Effector memory CD4-positive, alpha-beta T cell (primary cell): ENCODE data around the gene SV2B.

Experiments used
- DNase-seq, 3 donors: peaks; one replicate each; pipeline ENCODE4 v3.0.0-alpha.2; 2020
- H3K27ac ChIP-seq: 2 replicates; pipeline ENCODE4 v1.7.0; 2013; ENCODE audit warnings: mild to moderate bottlenecking, low read length, moderate library complexity; ENCODE audit not compliant: insufficient read depth, poor library complexity, severe bottlenecking
- H3K27me3 ChIP-seq: replicated peaks from 2 replicates; pipeline ENCODE4 v1.7.0; 2013; ENCODE audit warnings: mild to moderate bottlenecking, low read length; ENCODE audit not compliant: insufficient read depth, control insufficient read depth, poor library complexity, severe bottlenecking
- H3K36me3 ChIP-seq: 2 replicates; pipeline ENCODE4 v1.7.0; 2013; ENCODE audit warnings: mild to moderate bottlenecking, low read length, moderate library complexity; ENCODE audit not compliant: control insufficient read depth, insufficient read depth
- H3K4me1 ChIP-seq: 2 replicates; pipeline ENCODE4 v1.7.0; 2013; ENCODE audit warnings: low read length, mild to moderate bottlenecking; ENCODE audit not compliant: control insufficient read depth, insufficient read depth, poor library complexity, severe bottlenecking
- H3K4me3 ChIP-seq: 2 replicates; pipeline ENCODE4 v1.7.0; 2013; ENCODE audit warnings: low read length, low read depth, mild to moderate bottlenecking; ENCODE audit not compliant: insufficient read depth, poor library complexity, severe bottlenecking
- H3K9me3 ChIP-seq: 2 replicates; pipeline ENCODE4 v1.7.0; 2013; ENCODE audit warnings: mild to moderate bottlenecking, low read length, moderate library complexity; ENCODE audit not compliant: control insufficient read depth

The SV2B gene

GRCh38 chr15:91257746-91258414 lies 157.8 kb downstream of the SV2B start:
- no peak for DNase-seq
- Histone ChIP-seq H3K9me3 (no peaks in the 10 kb centered on the region), H3K27me3 (peaks cover 2% of the 10 kb centered on the region), H3K27ac (no peak overlapping the region), H3K4me3 (no peak overlapping the region), H3K36me3 (no peaks in the 10 kb centered on the region), H3K4me1 (no peaks in the 10 kb centered on the region)

GRCh38 chr15:91258415-91258759 lies 158.3 kb downstream of the SV2B start:
- peaks cover 2% of the 10 kb centered on the region for H3K27me3 ChIP-seq
- no peak overlapping the region for H3K4me3 ChIP-seq
- no peak overlapping the region for H3K27ac ChIP-seq
- no peak for DNase-seq
- no peaks in the 10 kb centered on the region for H3K36me3 ChIP-seq
- no peaks in the 10 kb centered on the region for H3K9me3 ChIP-seq
- H3K4me1 ChIP-seq, result no peaks in the 10 kb centered on the region

GRCh38 chr15:91259077-91259476 lies 159.0 kb downstream of the SV2B start:
- Histone ChIP-seq H3K36me3 (no peaks in the 10 kb centered on the region), H3K27me3 (peaks cover 2% of the 10 kb centered on the region), H3K27ac (no peak overlapping the region), H3K4me1 (no peaks in the 10 kb centered on the region), H3K9me3 (no peaks in the 10 kb centered on the region), H3K4me3 (no peak overlapping the region)
- DNase-seq, result no peak

- Histone ChIP-seq H3K36me3 (no peaks in the 10 kb centered on the region), H3K27me3 (peaks cover 6% of the 10 kb centered on the region), H3K27ac (no peak overlapping the region), H3K4me3 (no peak overlapping the region), H3K9me3 (no peaks in the 10 kb centered on the region), H3K4me1 (no peaks in the 10 kb centered on the region)
- DNase-seq, result no peak
Observed at GRCh38 chr15:91261345-91261744, 161.3 kb downstream of the SV2B start.

- H3K36me3 ChIP-seq, result no peaks in the 10 kb centered on the region
- H3K9me3 ChIP-seq, result no peaks in the 10 kb centered on the region
- no peaks in the 10 kb centered on the region for H3K4me1 ChIP-seq
- H3K4me3 ChIP-seq, result no peak overlapping the region
- H3K27me3 ChIP-seq, result peaks cover 6% of the 10 kb centered on the region
- no peak for DNase-seq
- no peak overlapping the region for H3K27ac ChIP-seq
Observed at GRCh38 chr15:91263632-91264531, 163.8 kb downstream of the SV2B start.

- Histone ChIP-seq H3K9me3 (no peaks in the 10 kb centered on the region), H3K4me3 (no peak overlapping the region), H3K4me1 (no peaks in the 10 kb centered on the region), H3K27ac (no peak overlapping the region), H3K36me3 (no peaks in the 10 kb centered on the region), H3K27me3 (peaks cover 6% of the 10 kb centered on the region)
- no peak for DNase-seq
Observed at GRCh38 chr15:91264651-91265351, 164.7 kb downstream of the SV2B start.

GRCh38 chr15:91265416-91265940 lies 165.4 kb downstream of the SV2B start:
- peaks cover 6% of the 10 kb centered on the region for H3K27me3 ChIP-seq
- DNase-seq, result no peak
- no peak overlapping the region for H3K4me3 ChIP-seq
- no peaks in the 10 kb centered on the region for H3K36me3 ChIP-seq
- no peaks in the 10 kb centered on the region for H3K4me1 ChIP-seq
- no peak overlapping the region for H3K27ac ChIP-seq
- no peaks in the 10 kb centered on the region for H3K9me3 ChIP-seq

GRCh38 chr15:91268510-91268909 lies 168.5 kb downstream of the SV2B start:
- Histone ChIP-seq H3K36me3 (no peaks in the 10 kb centered on the region), H3K4me3 (no peak overlapping the region), H3K27ac (no peak overlapping the region), H3K9me3 (no peaks in the 10 kb centered on the region), H3K27me3 (peaks cover 4% of the 10 kb centered on the region), H3K4me1 (no peaks in the 10 kb centered on the region)
- no peak for DNase-seq

GRCh38 chr15:91270747-91271146 lies 170.7 kb downstream of the SV2B start:
- no peaks in the 10 kb centered on the region for H3K27me3 ChIP-seq

More at GRCh38 chr15:91270747-91271146, 170.7 kb downstream of the SV2B start:
- H3K27ac ChIP-seq, result no peak overlapping the region
- no peaks in the 10 kb centered on the region for H3K4me1 ChIP-seq
- H3K9me3 ChIP-seq, result no peaks in the 10 kb centered on the region
- DNase-seq, result no peak
- no peak overlapping the region for H3K4me3 ChIP-seq
- no peaks in the 10 kb centered on the region for H3K36me3 ChIP-seq
